Ramos (cell line): ENCODE data around the gene PCSK6.
"Not testable (repeated sequence)": the region's sequence is repeated elsewhere in the genome, so short reads cannot be mapped to it uniquely, and the experiment has no call there.

Source experiments
- in situ Hi-C: fragments of 300-500 bp; cut with MboI; formaldehyde crosslinking; loops from one replicate; pipeline ENCODE4 v1.14.3; 2022; ENCODE audit warnings: low sequenced_read_pairs; ENCODE audit not compliant: unreplicated experiment

PCSK6 gene

DNA sequence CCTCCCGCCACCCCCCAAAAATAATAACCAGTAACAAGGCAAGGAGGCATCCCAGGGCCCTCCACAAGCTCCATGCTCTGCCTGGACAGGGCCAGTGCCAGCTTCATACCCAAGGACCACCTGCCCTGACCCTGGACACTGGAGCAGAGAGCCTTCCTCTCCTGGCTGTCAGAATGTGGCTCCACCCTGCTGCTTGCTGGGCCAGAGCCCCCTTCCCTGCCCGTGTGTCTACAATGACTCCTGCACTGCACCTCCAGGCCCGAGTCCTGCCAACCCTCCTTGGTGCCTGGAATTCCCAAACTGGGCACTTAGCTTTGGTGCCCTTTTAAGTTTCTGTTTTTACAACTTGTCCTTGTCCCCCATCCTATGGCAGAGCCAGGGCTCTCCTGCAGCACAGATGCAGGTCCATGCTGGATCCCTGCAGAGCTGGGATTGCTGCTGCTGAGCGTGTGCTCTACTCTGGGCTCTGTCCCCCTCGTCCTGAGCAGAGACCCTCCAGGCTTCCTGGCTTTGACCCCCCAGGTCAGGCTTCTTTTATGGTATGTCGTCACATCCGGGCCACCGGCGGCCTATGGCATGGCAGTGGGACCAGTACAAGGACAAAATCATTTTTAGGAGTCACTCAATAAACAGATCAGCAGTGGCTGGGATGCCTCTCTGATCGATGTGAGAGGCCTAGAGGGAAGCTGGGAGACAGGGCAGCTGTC lies 183.0 kb downstream of the PCSK6 start:
- in situ Hi-C loops, result no loop called here

DNA sequence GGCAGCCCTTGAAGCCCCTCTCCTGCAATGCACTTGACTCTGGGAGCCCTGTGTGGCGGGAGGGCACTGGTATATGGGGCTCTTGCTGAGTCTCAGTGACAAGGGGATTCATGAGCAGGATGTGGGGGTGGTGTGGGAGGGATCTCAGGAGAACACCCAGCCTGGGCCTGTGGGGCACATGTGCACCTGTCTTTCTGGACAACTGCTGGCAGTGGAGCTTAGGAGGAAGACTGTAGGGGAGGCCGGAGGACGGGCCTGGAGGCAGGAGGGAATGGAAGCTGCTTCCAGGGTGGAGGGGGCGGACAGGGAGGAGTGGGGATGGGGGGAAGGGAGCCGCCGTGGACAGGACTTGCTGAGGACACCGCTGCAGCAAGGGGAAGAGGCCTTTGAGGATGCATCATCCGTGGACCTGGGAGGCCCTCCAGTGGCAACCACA lies 183.7 kb downstream of the PCSK6 start:
- in situ Hi-C loops, result no loop called here

DNA sequence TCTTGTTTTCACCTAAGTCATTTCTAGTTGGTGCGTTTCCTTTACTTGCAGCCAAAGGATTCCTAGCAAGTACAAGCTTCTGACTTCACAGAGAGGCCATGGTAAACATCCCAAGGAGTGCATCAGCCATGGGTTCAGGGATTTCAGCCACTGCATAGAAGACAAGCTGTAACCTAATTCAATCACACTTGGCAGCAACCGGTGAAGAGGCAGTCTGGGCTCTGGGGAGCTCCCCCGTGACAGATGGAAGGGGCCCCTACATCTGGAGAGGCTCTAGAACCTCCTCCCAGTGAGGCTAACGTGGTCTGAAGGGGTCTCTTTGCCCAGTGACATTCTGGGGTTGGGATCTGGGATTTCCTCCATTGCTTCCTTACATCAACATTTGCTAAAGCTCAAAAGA lies 186.1 kb downstream of the PCSK6 start:
- in situ Hi-C loops, result no loop called here

DNA sequence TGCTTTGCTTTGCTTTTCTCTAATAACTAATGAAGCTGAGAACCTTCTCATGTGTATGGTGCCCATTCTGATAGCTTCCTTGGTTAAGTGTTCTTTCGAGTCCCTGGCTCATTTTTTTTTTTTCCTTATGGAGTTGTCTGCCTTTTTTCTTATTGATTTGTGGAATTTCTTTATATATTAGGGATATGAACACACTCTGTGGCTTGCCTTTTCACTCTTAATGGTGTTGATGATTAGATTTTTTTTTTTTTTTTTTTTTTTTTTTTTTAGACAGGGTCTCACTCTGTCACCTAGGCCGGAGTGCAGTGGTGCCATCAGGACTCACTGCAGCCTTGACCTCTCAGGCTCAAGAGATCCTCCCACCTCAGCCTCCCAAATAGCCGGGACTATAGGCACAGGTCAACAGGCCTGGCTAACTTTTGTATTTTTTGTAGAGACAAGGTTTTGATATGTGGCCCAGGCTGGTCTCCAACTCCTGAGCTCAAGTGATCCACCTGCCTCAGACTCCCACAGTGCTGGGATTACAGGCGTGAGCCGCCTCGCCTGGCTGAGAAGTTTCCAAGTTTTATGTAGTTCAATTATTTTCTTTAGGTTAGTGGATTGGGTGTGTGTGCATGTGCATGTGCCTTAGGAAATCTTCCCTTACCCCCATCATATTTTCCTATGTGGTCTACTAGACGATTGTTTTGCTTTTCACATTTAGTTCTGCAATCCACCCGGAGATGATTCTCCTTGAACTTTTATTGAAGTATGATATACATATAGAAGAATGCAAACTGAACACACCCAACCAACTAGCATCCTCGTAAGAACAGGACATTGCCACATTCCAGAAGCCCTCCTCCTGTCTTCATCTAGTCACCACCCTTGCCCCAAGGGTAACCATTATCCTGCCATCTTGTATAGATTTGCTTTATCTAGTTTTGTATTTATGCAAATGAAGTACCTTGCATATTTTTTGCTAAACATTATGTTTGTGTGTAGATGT lies 192.8 kb downstream of the PCSK6 start:
- in situ Hi-C loops, result no loop called here

DNA sequence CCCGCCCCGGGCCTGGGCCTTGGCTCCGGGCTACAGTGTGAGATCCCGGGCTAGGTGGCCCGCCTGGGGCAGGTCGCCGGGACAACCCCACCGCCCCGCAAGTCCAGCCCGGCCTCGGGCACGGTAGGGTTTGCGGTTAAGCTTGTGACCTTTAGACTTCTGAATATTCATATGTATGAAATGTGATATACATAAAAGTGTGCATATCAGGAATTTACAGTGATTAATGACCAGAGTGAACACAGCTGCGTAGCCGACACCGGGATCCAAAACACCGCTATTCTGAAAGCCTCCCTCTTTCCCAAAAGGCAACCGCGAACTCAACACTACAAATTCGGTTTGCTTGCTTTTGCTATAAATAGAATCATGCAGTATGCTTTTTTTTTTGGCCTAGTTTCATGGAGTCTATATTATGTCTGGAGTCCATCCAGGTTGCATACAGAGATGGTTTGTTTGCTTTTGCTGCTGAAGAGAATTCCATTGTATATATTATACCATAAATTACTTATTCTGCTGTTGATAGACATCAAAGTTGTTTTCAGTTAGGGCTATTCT lies 193.8 kb downstream of the PCSK6 start:
- in situ Hi-C loops, result no loop called here

DNA sequence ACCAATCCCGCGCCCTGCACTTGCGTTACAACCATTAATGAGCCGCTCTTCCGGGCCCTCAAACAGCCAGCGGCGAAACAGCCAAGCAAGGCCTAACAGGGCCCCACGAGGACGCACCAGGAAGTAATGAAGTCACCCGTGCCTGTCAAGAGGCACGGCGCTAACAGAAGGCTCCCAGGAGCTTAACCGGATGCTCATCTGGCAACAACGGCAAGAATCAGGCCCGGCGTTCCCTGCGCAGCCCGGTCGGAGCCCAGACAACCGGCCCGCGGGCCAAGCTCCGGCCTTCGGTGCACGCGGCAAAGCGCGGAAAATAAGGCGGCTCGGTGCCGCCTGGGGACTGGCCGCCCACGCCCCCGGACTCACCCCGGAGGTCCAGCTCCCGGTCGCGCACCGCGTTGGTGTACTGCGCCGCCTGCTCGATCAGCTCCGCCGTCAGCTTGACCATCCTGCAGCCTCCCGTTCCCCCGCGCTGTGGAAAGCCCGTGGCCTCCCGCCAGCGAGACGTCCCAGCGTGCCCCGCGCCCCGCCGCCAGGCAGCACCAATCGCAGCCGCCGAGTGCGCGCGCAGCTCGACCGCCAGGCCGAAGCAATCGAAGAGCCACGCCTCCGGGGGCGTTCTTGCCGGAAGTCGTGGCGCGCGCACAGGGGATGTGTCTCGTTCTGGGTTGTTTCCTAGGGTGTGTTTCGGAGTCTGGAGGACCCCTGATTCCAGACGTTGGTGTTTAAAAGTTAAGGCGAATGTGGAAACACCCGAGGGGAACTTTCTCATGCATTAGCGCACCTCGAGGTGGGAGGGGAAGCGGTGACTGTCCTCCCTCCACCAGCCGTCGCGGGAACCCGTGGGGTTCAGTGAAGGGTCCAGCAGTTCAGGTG lies 194.5 kb downstream of the PCSK6 start, which contains the start of gene SNRPA1:
Gene SNRPA1, minus strand, starts transcription at position 518 of the 876 bp plus-strand sequence. Its CDS starts 70 bp downstream, at position 448.
- in situ Hi-C loops, result loop anchor here (5.0 kb wide), 1 partner anchor 347 kb away; no protein-coding TSS in a partner anchor

DNA sequence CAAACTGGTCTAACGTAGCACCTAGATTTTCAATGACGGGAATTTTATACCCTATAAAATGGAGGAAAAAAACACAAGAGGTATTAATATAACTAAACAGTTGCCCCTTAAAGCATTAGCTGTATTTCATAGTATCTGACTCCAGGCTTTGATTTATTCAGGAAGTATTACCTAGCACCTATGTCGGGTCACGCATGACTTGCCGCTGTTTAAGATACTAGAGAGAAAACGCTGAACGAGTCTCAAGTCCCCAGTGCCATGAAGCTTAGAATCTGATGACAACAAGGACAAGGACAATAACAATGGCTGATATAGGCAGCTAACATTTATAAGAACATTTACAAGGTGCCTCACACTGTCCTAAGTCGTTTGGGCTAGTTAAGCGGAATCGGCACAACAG lies 196.4 kb downstream of the PCSK6 start:
- in situ Hi-C loops, result loop anchor here (5.0 kb wide), 1 partner anchor 349 kb away; no protein-coding TSS in a partner anchor

DNA sequence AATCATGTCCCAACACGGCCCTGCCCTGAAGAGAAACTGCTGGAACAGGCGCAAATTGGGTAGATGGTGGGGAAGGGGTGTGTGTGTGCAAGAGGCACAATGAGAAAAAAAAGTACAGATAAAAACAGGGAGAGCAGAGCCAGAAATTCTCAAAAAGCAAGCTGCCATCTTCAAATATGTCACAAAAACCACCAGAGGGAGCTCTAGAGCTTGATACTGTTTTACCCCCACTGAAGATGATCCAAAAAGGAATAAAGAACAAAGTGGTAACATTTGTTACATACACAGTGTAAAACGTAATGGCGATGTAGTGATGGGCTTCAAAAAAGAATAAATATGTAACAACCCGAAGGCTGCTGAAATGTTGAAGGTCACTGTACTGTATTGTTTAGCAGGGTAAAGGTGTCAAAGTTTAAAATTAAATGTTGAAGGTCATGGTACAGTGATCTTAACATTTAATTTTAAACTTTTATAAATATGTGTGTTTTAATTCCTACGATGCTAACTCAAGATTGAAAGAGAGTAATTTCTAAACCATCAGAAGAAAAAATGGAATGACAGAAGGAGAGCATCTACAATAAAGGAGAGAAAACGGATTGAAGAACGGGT lies 200.5 kb downstream of the PCSK6 start:
- in situ Hi-C loops, result no loop called here

DNA sequence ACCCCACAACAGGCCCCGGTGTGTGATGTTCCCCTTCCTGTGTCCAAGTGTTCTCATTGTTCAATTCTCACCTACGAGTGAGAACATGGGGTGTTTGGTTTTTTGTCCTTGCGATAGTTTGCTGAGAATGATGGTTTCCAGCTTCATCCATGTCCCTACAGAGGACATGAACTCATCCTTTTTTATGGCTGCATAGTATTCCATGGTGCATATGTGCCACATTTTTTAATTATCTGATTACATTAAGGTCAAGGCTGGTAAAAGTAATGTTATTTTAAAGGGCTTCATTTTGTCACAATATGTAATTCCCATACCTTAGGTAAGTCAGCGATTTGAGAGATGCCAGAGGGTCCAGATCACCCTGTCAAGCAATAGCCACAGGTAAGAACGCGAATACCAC lies 202.2 kb downstream of the PCSK6 start:
- in situ Hi-C loops, result not testable (repeated sequence)

DNA sequence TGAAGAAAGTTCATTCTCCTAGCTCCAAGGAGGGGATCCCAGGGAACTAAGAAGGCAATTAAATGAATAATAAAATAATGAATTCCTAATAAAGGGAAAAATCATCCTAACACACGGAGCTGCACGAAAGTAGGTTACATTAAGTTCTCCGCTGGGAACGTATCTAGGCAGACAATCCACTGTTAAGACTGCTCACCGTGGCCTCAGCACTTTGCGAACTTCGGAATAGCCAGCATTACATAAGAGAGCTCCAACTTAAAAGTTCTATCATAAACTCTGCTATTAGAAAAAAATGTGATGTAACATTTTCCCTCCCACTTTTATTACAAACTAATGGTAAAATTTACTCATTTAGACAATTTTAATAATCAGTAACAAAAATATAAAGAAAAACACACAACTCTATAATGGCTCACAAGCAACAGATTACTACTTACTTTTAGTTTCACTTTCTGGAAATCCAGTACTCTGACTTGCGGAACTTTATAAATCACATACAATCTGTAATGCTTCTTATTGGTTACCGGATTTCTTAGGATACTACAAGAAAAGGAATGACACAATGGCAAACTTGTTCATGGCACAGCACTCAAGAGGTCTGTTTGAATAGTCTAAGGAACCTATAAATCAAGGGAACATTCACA lies 202.9 kb downstream of the PCSK6 start:
- in situ Hi-C loops, result no loop called here

DNA sequence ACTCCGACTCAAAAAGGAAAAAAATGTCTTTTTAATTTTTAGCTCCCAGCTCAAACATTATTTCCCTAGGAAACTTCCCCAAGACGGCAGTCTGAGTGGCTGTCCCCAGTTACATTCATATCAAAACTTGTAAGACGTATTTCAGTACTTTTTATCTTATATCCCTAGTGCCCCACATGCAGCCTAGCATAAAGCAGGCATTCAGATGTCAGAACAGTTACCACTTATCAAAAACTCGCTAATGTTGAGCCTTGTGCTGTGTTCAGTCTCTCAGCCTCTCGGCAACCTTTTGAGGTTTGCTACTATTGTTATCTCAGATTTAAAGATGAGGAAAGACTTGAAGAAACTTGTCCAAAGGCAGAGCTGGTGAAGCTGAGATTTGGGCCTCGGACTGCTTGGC lies 205.6 kb downstream of the PCSK6 start:
- in situ Hi-C loops, result no loop called here

DNA sequence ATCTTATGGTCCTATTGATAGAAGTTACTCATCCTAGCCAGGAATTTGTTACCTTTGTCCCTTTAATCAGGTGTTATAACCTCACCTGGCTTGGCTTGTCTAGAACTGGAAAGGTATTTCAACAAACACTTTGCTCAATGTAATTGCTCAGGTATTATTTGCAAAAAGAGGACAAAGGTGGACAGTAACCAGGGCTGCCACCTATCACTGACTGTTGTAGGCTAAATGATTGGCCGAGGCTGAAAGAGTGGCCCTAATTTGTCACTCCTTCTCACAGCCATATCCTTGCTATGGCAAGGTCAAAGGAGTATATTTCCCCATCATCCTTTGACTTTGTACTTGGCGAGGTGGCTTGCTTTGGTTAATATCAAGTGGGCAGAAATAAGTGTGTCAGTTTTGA lies 209.5 kb downstream of the PCSK6 start:
- in situ Hi-C loops, result no loop called here

DNA sequence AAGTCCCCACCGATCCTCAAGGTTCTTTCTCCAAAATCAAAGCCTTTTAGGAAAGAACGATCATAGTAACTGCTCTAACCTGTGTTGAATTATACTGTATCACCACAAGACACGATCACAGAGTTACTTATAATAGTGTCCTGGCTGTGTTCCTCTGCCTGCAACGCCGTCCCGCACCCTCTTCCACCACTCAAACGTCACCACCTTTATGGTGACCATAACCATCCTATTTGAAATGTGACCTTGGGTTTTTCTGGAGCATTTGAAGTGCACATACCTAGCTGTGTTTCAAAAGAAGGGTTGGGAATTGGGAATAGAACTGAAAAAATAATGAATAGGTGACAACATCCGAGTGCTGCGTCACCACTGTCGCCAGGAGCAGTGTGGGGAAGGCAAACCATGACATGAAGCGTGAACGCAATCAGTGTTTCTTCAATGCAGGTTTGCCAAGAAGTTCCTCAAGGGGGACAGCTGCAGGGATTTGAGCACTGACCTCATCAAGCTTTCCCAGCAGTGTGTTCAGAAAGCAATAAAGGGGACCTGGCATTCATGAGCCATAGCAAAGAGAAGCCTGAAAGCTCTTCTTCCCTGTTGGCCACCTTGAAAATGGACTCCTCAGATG lies 211.5 kb downstream of the PCSK6 start:
- in situ Hi-C loops, result no loop called here

DNA sequence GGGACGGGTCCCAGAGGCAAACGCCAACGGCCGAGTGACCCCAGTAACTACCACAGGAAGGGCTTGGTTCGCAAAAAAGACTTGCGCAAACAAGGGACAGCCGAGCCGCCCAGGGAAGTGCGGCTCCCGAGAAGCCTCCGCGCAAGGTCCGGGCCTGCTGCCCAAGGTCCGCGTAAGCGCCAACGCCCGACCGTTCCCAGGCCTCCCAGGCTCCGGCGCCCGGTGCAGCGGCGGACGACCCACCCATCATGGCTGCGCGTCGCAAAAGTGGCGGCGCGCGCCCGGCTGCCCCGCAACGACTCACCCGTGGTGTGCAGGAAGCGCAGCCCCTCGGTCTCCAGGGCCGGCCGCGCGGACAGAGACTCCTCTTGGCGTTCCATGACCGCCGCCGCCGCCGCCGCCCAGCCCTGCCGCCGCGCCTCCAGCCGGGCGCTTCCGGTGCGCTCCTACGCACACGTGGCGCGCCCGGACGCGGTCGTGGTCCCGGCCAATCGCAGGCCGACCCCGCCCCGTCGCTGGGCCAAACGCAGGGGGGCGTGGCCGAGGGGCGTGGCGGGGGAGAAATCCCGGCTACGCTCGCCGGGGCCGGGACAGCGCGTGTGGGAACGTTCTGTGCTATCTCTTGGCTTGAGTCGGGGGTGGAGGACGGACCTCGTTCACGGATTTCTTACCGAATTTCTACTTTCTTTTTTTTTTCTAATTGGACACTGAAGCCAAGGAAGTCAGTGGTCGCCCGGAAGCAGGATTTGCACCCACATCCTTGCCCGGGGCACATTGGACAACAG lies 212.3 kb downstream of the PCSK6 start, which contains the start of gene SELENOS:
Gene SELENOS, minus strand, starts transcription at position 448 of the 785 bp plus-strand sequence. Its CDS starts 68 bp downstream, at position 380.
- in situ Hi-C loops, result no loop called here

DNA sequence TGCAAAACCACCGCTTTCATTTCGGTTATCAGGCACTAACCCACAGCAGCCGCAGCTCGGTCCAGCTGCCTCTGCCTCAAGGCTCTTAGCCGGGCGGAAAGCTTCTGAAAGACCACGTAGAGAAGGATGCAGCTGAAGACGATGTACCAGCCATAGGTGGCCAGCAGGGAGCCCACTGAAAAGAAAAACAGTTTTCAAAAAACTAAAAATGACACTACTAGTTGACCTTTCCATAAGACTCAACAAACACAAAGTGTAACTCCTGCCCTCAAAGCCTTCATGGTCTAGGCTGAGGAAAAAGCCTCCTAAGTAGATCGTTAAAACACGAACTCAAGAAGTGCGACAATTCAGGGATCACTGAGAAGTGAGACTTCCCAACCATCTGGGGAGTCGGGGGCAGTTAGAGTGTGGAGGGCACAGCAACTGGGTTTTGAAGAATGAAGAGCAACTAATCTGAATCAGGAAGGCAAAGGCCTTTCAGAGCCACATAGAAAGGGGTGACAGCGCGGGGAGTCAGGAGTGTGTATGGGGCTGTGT lies 212.9 kb downstream of the PCSK6 start:
- in situ Hi-C loops, result no loop called here

DNA sequence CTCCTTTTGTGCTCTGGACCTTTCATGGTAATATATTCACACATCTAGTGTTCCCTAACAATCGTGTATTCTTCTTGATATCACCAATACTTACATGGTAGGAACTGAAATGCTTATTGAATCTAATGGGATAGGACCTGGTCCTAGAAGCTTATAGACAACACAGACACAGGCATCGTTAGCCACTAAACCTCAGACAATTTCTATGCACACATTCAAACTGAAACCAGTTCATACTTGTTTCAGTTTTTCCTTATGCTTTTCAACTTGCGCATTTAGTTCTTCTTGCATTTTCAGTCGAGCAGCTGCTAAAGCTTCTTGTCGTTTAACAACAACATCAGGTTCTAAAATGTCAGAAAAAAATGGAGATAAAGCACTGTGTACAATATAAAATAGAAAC lies 214.5 kb downstream of the PCSK6 start:
- in situ Hi-C loops, result no loop called here

DNA sequence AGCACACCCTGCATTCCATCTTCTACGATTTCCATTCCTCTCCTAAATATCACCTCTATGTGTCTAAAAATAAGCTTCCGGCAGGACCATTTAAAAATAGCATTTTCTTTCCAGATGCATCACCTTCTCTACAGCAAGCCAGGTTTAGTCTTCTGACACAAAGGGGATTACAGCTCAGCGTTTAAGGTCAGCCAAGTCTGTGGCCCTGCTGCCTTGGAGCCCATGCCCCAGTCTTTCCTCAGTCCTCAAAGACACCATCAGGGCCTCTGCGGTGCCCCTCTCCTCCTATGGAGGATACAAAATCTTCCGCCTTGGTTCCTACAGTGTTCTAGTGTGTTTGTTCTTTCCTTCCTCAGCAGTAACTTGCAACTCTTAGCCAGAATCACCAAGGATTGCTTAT lies 216.0 kb downstream of the PCSK6 start:
- in situ Hi-C loops, result loop anchor here (25.0 kb wide), 1 partner anchor 361 kb away; the partner anchor contains the start of gene LRRK1
